Choroid plexus epithelial cell (primary cell): ENCODE data around the gene ZNF57.
A peak's percentile ranks its signal among the peaks of the same experiment; 100 is the strongest.
"Not testable (repeated sequence)": the region's sequence is repeated elsewhere in the genome, so short reads cannot be mapped to it uniquely, and the experiment has no call there.

Experiments
- DNase-seq: peaks from one replicate; pipeline ENCODE4 v3.0.0-alpha.2; 2010; ENCODE audit warnings: low read depth
- H3K4me3 ChIP-seq: 2 replicates; pipeline ENCODE4 v1.5.1; 2011; ENCODE audit warnings: low read depth, mild to moderate bottlenecking, control low read depth, low read length, moderate library complexity
- TF ChIP-seq, protein P1 (sequence below): conservative IDR thresholded peaks from 2 replicates; pipeline ENCODE4 v1.5.1; 2011; ENCODE audit warnings: low read depth, mild to moderate bottlenecking, control low read depth, inconsistent platforms, low read length, moderate library complexity

ZNF57 gene

DNA sequence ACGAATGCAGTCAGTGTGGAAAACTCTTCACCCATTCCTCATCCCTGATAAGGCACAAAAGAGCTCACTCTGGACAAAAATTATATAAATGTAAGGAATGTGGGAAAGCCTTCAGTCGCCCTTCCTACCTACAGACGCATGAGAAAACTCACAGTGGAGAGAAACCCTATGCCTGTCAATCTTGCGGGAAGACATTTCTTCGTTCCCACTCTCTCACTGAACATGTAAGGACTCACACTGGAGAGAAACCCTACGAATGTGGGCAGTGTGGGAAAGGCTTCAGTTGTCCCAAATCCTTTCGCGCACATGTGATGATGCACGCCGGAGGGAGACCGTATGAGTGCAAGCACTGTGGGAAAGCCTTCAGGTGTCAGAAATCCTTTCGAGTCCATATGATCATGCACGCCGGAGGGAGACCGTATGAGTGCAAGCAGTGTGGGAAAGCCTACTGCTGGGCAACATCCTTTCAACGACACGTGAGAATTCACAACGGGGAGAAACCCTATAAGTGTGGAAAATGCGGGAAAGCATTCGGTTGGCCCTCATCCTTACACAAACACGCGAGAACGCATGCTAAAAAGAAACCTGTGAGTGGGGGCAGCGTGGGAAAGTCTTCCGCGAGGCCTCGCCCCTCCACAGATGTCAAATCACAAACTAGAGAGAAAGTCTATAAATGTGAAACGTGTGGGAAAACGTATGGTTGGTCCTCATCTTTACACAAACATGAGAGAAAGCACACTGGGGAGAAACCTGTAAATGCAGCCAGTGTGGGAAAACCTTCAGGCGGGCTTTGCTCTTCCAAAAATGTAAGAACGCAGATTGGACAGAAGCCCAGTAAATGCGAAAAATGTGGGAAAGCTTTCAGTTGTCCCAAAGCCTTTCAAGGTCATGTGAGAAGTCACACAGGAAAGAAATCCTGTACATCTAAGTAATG lies 23.1 kb upstream of the ZNF57 start:
- TF ChIP-seq, protein P1, sequence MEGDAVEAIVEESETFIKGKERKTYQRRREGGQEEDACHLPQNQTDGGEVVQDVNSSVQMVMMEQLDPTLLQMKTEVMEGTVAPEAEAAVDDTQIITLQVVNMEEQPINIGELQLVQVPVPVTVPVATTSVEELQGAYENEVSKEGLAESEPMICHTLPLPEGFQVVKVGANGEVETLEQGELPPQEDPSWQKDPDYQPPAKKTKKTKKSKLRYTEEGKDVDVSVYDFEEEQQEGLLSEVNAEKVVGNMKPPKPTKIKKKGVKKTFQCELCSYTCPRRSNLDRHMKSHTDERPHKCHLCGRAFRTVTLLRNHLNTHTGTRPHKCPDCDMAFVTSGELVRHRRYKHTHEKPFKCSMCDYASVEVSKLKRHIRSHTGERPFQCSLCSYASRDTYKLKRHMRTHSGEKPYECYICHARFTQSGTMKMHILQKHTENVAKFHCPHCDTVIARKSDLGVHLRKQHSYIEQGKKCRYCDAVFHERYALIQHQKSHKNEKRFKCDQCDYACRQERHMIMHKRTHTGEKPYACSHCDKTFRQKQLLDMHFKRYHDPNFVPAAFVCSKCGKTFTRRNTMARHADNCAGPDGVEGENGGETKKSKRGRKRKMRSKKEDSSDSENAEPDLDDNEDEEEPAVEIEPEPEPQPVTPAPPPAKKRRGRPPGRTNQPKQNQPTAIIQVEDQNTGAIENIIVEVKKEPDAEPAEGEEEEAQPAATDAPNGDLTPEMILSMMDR, result no peak
- DNase-seq, result no peak
- no peak overlapping the region for H3K4me3 ChIP-seq

DNA sequence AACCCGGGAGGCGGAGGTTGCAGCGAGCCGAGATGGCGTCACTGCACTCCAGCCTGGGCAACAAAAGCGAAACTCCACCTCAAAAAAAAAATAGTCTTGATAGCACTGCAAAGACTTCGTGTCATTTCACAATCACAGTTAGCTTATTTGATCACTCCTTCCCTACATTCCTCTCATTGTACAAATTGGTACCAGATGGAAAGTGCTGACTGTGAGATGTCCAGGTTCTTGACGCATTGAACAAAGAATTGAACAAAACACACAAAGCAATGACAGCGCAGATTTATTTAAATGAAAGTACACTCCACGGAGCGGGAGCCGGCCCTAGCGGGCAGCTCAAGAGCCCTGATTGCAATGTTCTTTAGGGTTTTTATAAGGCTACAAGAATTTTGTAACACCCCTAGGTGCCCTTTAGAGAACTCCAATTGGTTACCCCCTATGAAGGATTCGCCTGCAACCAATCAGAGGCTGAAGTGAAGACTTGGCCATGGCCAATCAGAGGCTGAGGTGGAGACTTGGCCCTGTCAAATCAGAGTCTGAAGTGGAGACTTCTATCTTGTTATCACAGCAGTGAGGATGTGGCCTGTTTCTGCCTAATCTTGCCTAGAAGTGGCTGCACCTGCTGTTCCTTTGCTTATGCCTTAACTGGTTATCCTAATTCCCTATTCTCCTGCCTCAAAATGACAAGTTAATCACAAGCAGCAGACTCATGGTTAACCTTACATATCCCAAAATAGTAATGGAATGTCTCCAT lies 16.9 kb upstream of the ZNF57 start:
- no peak overlapping the region for H3K4me3 ChIP-seq
- DNase-seq, result no peak
- TF ChIP-seq, protein P1, result no peak

DNA sequence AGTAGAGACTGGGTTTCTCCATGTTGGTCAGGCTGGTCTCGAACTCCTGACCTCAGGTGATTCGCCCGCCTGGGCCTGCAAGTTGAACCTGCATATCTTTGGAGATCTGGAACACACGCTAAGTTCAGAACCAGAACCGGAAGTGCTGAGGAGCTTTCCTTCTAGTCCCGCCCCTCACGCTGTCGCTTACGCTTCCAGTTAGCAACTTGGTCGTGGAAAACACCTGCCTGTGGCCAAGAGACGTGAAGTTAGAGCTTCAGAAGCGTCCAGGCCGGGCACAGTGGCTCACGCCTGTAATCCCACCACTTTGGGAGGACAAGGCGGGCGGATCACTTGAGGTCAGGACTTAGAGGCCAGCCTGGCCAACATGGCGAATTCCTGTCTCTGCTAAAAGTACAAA lies 15.0 kb upstream of the ZNF57 start:
- TF ChIP-seq, protein P1, result no peak
- H3K4me3 ChIP-seq, result no peak overlapping the region
- no peak for DNase-seq

DNA sequence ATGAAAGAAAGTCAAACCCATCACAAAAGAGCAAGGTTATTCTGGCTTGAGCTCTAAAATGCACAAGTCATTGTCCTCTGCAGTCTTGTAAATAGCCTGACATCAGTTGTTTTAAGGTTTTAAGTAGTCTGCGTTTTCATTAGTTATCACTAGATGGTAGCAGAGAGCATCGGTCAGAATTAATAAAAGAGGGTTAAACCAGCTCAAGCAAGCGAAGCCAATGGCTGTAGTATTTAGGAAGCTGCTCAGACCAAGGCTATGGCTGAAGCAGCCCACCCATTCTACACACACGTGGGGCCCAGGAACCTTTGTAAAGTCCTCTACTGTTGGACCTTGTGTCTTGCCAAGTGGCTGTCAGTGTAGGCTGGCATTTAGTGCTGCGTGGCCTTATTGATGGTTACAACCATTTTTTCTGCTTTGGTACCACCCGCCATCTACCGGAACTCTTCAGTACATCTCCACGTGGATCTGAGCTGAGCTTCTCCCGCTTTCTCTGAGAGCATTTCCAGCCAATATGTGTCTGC lies 13.3 kb upstream of the ZNF57 start:
- peak; percentile 85 for DNase-seq
- TF ChIP-seq, protein P1, result peak; percentile 59
- H3K4me3 ChIP-seq, result no peak overlapping the region

DNA sequence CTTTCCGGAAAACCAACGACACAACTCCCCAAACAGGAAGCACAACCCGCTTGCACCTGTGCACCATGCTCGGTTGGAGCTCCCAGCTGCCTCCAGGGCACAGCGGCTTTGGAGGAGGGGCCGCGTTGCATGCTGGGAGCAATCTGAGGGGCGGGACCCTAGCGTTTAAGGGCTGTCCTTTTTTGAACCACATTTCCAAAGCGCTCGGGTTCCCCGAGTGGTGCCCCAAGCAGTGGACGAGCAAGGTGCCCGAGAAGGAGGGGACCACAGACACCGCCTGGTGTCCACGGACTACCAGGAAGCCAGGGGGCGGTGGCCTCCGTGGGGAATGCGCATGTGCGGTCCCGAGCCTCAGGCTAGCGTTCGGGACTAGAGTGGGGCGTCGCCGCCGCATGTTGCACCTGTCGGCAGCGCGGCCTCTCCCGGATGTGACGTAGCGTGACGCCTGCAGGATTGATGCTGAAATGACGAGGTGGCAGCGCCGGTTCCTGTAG lies 11.9 kb upstream of the ZNF57 start:
- peak overlapping the region; percentile 30 for H3K4me3 ChIP-seq
- DNase-seq, result no peak
- TF ChIP-seq, protein P1, result no peak

DNA sequence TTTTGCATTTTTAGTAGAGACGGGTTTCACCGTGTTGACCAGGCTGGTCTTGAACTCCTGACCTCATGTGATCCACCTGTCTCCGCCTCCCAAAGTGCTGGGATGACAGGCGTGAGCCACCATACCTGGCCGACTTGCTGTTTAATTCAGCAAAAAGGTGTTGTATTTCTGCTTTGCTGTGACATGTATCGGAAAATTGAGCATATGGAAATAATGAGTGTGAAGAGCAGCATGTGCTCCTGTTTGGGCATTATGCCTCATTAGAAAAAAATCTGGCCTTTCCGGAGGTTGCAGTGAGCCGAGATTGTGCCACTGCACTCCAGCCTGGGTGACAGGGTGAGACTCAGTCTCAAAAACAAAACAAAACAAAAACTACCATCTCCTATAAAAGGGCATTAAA lies 10.2 kb upstream of the ZNF57 start:
- not testable (repeated sequence) for DNase-seq, H3K4me3 ChIP-seq

DNA sequence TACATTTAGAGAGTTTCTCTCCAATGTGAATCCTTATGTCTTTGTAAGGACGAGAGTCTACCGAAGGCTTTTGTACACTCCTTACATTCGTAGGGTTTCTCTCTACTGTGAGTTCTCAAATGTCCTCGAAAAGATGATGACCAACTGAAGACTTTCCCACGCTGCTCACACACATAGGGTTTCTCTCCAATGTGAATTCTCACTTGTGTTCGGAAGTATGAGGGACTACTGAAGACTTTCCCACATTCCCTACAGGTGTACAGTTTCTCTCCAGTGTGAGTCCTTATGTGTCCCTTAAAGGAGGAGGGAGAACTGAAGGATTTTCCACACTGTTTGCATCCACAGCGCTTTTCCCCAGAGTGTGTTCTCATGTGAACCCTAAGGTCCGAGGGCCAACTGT lies 4.0 kb upstream of the ZNF57 start:
- no peak overlapping the region for H3K4me3 ChIP-seq
- DNase-seq, result no peak
- TF ChIP-seq, protein P1, result no peak
